ENCODE measurements around the gene NAXD.
"Not testable (repeated sequence)": the region's sequence is repeated elsewhere in the genome, so short reads cannot be mapped to it uniquely, and the experiment has no call there.

The NAXD gene

DNA sequence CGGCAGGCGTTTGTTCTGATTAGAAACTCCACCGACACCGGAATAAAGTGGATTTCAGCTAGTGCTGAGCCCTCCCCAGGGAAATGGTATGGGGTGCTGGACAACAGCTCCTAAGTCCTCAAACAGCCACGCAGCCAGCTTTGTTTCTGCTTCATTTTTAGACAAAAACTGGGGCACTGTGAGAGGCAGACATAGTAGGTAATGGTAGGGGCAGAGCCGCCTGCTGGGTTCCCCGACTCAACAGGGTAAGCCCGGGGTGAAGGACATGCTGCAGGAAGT, 50.8 kb downstream of the NAXD start:
- H3K4me3 ChIP-seq (ENCODE audit: low read depth, low read length): no peak overlapping the region
- peaks cover 82% of the 10 kb centered on the region for H3K36me3 ChIP-seq (ENCODE audit: control insufficient read depth, insufficient read depth, low read length)
- H3K9me3 ChIP-seq (ENCODE audit: control insufficient read depth, insufficient read depth, low read depth, low read length): peaks cover 24% of the 10 kb centered on the region
- no peaks in the 10 kb centered on the region for H3K27me3 ChIP-seq (ENCODE audit: control insufficient read depth, insufficient read depth, low read length)
- H3K9ac ChIP-seq (ENCODE audit: low read length): no peak overlapping the region
- H3K4me1 ChIP-seq (ENCODE audit: control insufficient read depth, insufficient read depth, low read length): no peaks in the 10 kb centered on the region
- no peak overlapping the region for H3K27ac ChIP-seq (ENCODE audit: low read depth, low read length)

DNA sequence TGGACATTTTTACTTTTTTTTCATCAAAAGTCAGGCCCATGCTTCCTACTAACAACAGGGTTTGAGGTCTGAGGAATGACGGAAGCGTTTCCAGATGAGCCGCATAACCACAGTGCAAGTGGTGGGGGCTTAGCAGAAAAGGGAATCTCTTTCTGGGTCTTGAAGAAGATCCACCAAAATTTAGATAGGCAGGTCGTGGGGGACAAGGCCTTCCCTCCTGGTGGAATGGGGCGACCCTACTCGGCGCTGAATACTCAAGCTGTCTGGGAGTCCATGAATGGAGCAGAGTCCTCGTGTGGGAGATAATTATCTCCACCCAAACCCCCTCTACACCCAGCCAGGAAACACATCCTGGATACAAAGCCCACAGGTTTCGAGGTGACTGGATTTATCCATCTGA, 53.7 kb downstream of the NAXD start:
- Histone ChIP-seq H3K27ac (ENCODE audit: low read depth, low read length) (no peak overlapping the region), H3K27me3 (ENCODE audit: control insufficient read depth, insufficient read depth, low read length) (no peaks in the 10 kb centered on the region), H3K9ac (ENCODE audit: low read length) (no peak overlapping the region), H3K36me3 (ENCODE audit: control insufficient read depth, insufficient read depth, low read length) (peaks cover 54% of the 10 kb centered on the region), H3K4me3 (ENCODE audit: low read depth, low read length) (no peak overlapping the region), H3K9me3 (ENCODE audit: control insufficient read depth, insufficient read depth, low read depth, low read length) (peaks cover 15% of the 10 kb centered on the region), H3K4me1 (ENCODE audit: control insufficient read depth, insufficient read depth, low read length) (no peaks in the 10 kb centered on the region)

DNA sequence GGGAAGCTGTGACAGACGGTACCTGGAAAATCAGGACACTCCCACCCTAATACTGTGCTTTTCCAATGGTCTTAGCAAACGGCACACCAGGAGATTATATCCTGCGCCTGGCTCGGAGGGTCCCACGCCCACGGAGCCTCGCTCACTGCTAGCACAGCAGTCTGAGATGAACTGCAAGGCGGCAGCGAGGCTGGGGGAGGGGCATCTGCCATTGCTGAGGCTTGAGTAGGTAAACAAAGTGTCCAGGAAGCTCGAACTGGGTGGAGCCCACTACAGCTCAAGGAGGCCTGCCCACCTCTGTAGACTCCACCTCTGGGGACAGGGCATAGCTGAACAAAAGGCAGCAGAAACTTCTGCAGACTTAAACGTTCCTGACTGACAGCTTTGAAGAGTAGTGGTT, 54.5 kb downstream of the NAXD start:
- peaks cover 15% of the 10 kb centered on the region for H3K9me3 ChIP-seq (ENCODE audit: control insufficient read depth, insufficient read depth, low read depth, low read length)
- H3K4me1 ChIP-seq (ENCODE audit: control insufficient read depth, insufficient read depth, low read length); H3K4me3 ChIP-seq (ENCODE audit: low read depth, low read length); H3K9ac ChIP-seq (ENCODE audit: low read length); H3K27ac ChIP-seq (ENCODE audit: low read depth, low read length); H3K27me3 ChIP-seq (ENCODE audit: control insufficient read depth, insufficient read depth, low read length): not testable (repeated sequence)
- peaks cover 50% of the 10 kb centered on the region for H3K36me3 ChIP-seq (ENCODE audit: control insufficient read depth, insufficient read depth, low read length)

DNA sequence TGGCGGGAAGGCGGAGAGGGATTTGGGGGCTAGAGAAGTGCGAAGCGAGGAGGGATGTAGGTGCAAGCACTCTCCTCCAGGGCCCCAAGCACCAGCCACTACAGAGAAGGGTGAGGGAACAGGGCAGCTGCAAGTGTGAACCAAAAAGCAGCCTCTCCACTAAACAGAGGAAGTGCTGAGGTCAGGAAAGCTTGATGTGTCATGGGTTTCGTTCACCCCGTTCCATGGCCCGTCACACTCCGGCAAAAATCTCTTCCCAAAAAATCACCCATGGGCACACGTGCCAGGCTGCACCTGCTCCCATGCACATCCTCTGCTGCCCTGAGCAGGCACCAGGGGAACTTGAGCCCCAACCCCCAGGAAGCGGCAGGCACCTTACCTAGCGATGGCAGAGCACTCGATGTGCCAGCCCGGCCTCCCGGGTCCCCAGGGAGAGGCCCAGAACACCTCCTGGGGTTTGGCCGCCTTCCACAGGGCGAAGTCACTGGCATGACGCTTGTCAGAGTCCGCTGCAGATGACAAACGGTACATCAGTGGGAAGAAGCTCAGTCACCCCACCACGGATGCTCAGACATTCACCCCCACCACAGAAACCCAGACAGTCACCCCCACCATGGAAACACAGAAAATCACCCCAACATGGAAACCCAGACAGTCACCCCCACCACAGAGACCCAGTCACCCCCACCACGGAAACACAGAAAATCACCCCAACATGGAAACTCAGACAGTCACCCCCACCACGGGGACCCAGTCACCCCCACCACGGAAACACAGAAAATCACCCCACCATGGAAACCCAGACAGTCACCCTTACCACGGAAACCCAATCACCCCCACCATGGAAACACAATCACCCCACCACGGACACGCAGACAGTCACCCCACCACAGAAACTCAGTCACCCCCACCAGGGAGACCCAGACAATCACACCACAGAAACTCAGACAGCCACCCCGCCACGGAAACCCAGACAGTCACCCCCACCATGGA, 61.5 kb downstream of the NAXD start:
- Histone ChIP-seq H3K9ac (ENCODE audit: low read length) (no peak overlapping the region), H3K36me3 (ENCODE audit: control insufficient read depth, insufficient read depth, low read length) (peaks cover 38% of the 10 kb centered on the region), H3K9me3 (ENCODE audit: control insufficient read depth, insufficient read depth, low read depth, low read length) (no peaks in the 10 kb centered on the region), H3K27ac (ENCODE audit: low read depth, low read length) (no peak overlapping the region), H3K4me1 (ENCODE audit: control insufficient read depth, insufficient read depth, low read length) (no peaks in the 10 kb centered on the region), H3K4me3 (ENCODE audit: low read depth, low read length) (no peak overlapping the region), H3K27me3 (ENCODE audit: control insufficient read depth, insufficient read depth, low read length) (no peaks in the 10 kb centered on the region)

DNA sequence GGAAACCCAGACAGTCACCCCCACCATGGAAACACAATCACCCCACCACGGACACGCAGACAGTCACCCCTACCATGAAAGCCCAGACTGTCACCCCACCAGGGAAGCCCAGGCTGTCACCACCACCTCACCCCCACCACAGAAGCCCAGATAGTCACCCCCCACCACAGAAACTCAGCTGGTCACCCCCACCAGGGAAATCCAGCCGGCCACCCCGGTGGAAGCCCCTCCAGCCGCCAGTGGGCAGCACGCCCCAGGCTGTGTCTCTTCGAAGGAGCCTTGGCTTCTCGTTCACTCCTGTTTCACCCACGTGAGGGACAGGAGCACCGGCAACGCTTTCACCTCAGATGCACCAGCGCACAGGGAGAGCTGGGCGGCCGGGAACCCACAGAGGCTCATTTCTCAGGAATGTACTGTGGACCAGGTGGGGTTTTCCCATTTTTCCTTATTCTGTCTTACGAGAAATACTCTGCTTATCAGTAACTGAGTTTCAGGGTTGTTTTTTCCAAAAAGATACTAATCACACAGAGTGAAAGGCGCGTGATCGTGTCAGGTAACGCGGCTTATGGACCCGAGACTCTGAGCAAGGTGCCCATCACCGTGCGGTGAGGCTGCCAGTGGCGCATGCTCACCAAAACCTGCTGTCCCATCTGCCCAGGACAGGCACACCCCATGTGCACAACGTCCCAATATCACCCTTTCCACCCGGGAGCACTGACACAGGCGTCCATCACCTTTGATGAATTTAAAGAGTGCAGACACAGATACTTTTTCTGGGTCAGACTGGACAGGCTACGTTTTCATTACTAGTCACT, 62.6 kb downstream of the NAXD start:
- peaks cover 48% of the 10 kb centered on the region for H3K36me3 ChIP-seq (ENCODE audit: control insufficient read depth, insufficient read depth, low read length)
- H3K27me3 ChIP-seq (ENCODE audit: control insufficient read depth, insufficient read depth, low read length): no peaks in the 10 kb centered on the region
- no peak overlapping the region for H3K27ac ChIP-seq (ENCODE audit: low read depth, low read length)
- H3K4me3 ChIP-seq (ENCODE audit: low read depth, low read length): no peak overlapping the region
- H3K9ac ChIP-seq (ENCODE audit: low read length): no peak overlapping the region
- no peaks in the 10 kb centered on the region for H3K9me3 ChIP-seq (ENCODE audit: control insufficient read depth, insufficient read depth, low read depth, low read length)
- H3K4me1 ChIP-seq (ENCODE audit: control insufficient read depth, insufficient read depth, low read length): no peaks in the 10 kb centered on the region

DNA sequence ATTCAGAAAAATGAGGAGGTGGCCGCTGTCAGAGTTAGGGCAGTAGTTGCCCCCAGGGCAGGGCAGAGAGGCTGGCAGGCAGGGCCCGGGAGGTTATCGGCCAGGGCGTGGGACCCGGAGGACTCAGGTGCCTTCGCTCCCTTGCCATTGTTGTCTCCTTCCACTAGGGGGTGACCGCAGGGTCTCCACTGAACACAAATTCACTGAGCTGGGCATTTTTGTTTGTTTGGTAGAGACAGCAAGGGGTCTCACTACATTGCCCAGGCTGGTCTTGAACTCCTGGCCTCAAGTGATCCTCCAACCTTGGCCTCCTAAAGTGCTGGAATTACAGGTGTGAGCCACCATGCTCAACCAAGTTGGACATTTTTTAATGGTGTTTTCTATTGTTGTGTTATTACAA, 65.5 kb downstream of the NAXD start:
- no peak overlapping the region for H3K9ac ChIP-seq (ENCODE audit: low read length)
- no peak overlapping the region for H3K27ac ChIP-seq (ENCODE audit: low read depth, low read length)
- no peaks in the 10 kb centered on the region for H3K4me1 ChIP-seq (ENCODE audit: control insufficient read depth, insufficient read depth, low read length)
- no peaks in the 10 kb centered on the region for H3K27me3 ChIP-seq (ENCODE audit: control insufficient read depth, insufficient read depth, low read length)
- peaks cover 62% of the 10 kb centered on the region for H3K36me3 ChIP-seq (ENCODE audit: control insufficient read depth, insufficient read depth, low read length)
- no peaks in the 10 kb centered on the region for H3K9me3 ChIP-seq (ENCODE audit: control insufficient read depth, insufficient read depth, low read depth, low read length)
- H3K4me3 ChIP-seq (ENCODE audit: low read depth, low read length): no peak overlapping the region

DNA sequence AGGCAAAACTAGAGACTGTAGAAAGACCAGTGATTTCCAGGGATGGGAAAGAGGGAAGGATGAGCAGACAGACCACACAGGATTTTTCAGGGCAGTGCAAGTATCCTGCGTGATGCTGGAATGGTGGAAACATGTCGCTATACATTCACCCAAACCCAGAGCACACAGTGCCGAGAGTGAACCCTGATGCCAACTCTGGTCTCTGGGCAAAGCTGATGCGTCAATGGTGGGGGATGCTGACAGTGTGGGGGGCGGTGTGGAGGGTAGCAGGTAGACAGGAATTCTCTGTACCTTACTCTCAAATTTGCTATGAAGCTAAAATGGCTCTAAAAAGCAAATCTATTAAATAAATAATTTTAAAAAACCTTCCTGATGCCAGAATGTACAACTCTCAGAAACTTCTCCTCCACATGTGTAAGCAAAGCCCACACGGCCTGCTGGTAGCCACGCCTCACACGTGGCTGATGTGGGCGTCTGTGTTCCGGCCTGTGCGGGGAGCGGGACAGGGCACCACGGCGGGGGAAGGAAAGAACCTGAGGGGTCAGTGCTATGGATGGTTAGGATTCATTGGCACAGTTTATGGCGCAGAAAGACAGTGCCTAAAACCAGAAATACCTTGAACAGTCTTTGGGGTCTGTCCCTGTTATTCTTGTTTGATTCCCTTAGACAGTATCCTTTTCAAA, 66.7 kb downstream of the NAXD start:
- no peak overlapping the region for H3K27ac ChIP-seq (ENCODE audit: low read depth, low read length)
- no peak overlapping the region for H3K4me3 ChIP-seq (ENCODE audit: low read depth, low read length)
- H3K4me1 ChIP-seq (ENCODE audit: control insufficient read depth, insufficient read depth, low read length): no peaks in the 10 kb centered on the region
- peaks cover 62% of the 10 kb centered on the region for H3K36me3 ChIP-seq (ENCODE audit: control insufficient read depth, insufficient read depth, low read length)
- H3K9ac ChIP-seq (ENCODE audit: low read length): no peak overlapping the region
- H3K9me3 ChIP-seq (ENCODE audit: control insufficient read depth, insufficient read depth, low read depth, low read length): no peaks in the 10 kb centered on the region
- no peaks in the 10 kb centered on the region for H3K27me3 ChIP-seq (ENCODE audit: control insufficient read depth, insufficient read depth, low read length)

DNA sequence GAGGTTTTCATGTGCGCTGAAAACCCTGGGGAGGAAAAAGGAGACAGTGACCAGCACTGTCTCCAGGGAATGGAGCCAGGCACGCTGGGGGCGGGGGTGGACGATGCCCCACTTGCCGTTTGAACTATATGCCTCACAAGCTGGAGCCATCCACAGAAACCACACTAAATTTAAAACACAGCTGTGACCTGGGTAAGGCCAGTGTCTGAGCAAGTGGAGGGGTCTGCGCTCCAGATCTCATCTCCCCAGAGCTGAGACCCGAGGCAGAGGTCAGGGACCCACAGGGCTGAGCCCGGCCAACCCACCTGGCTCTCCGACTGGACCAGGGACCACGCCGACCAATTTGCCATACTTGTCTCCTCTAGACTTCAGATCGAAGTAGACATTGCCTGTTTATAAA, 67.4 kb downstream of the NAXD start:
- no peak overlapping the region for H3K9ac ChIP-seq (ENCODE audit: low read length)
- no peaks in the 10 kb centered on the region for H3K9me3 ChIP-seq (ENCODE audit: control insufficient read depth, insufficient read depth, low read depth, low read length)
- no peaks in the 10 kb centered on the region for H3K27me3 ChIP-seq (ENCODE audit: control insufficient read depth, insufficient read depth, low read length)
- H3K36me3 ChIP-seq (ENCODE audit: control insufficient read depth, insufficient read depth, low read length): peaks cover 65% of the 10 kb centered on the region
- no peak overlapping the region for H3K27ac ChIP-seq (ENCODE audit: low read depth, low read length)
- no peaks in the 10 kb centered on the region for H3K4me1 ChIP-seq (ENCODE audit: control insufficient read depth, insufficient read depth, low read length)
- H3K4me3 ChIP-seq (ENCODE audit: low read depth, low read length): no peak overlapping the region

DNA sequence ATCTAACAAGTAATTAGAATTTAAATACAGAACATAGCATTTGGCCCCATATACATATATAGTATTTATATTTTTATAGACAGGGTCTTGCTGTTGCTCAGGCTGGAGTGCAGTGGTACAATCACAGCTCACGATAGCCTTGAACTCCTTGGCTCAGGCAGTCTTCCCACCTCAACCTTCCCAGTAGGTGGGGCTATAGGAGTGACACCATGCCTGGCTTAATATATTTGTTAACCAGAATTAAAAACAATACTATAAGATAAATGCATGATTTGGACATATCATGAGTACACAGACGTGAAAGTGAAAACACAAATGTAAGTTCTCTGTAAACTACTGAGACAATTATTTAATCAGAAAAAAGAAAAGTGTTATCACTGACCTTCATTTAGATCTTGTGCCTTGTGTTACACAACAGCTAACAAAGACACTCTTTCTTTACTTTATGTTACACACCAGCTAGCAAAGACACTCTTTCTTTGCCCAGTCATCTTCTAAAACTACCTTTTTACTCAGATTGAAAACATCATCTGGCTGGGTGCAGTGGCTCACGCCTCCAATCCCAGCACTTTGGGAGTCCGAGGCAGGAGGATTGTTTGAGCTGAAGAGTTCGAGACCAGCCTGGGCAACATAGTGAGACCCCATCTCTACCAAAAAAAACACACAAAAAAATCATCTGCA, 68.0 kb downstream of the NAXD start:
- Histone ChIP-seq H3K4me1 (ENCODE audit: control insufficient read depth, insufficient read depth, low read length) (no peaks in the 10 kb centered on the region), H3K9ac (ENCODE audit: low read length) (no peak overlapping the region), H3K36me3 (ENCODE audit: control insufficient read depth, insufficient read depth, low read length) (peaks cover 67% of the 10 kb centered on the region), H3K27me3 (ENCODE audit: control insufficient read depth, insufficient read depth, low read length) (no peaks in the 10 kb centered on the region), H3K27ac (ENCODE audit: low read depth, low read length) (no peak overlapping the region), H3K4me3 (ENCODE audit: low read depth, low read length) (no peak overlapping the region), H3K9me3 (ENCODE audit: control insufficient read depth, insufficient read depth, low read depth, low read length) (no peaks in the 10 kb centered on the region)

DNA sequence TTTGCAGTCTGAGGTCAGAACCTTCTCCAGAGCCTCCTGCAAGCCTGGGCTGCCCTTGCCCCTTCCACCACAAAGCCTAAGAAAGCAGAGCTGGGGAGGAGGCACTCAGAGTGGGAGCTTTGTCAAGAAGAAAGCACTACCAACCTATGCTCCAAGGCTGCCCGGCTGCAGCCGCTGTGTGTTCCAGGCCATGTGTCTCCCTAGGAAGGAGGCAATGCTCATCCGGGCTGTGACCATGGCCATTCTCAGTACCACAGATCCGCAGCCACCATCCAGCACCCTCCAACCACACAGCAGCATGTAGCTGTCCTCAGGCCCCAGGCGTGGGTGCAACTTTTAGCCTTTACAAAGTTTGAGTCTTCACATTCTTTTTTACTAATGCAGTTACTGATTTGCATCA, 68.6 kb downstream of the NAXD start:
- Histone ChIP-seq H3K4me3 (ENCODE audit: low read depth, low read length) (no peak overlapping the region), H3K9me3 (ENCODE audit: control insufficient read depth, insufficient read depth, low read depth, low read length) (no peaks in the 10 kb centered on the region), H3K4me1 (ENCODE audit: control insufficient read depth, insufficient read depth, low read length) (no peaks in the 10 kb centered on the region), H3K27me3 (ENCODE audit: control insufficient read depth, insufficient read depth, low read length) (no peaks in the 10 kb centered on the region), H3K9ac (ENCODE audit: low read length) (no peak overlapping the region), H3K27ac (ENCODE audit: low read depth, low read length) (no peak overlapping the region), H3K36me3 (ENCODE audit: control insufficient read depth, insufficient read depth, low read length) (peaks cover 61% of the 10 kb centered on the region)
